Esophagus squamous epithelium (tissue), 4 donors: ENCODE data around the gene ELL2.

Experiments
- CTCF ChIP-seq, 6 experiments: fragments of 450-650 bp in 4 of 6; fragments of 200-600 bp in 2 of 6; sonication (generic) in 2 of 6; IDR thresholded peaks; one replicate each; pipeline ENCODE4 v1.5.1; 2016 to 2019; ENCODE audit warnings: antibody characterized with exemption in 6 of 6, mild to moderate bottlenecking in 4 of 6, moderate library complexity in 4 of 6
- POLR2A ChIP-seq, 4 donors: fragments of 450-650 bp; IDR thresholded peaks; one replicate each; pipeline ENCODE4 v1.6.1; 2017; ENCODE audit warnings: antibody characterized with exemption in 4 of 4, mild to moderate bottlenecking in 4 of 4, moderate library complexity in 3 of 4

- no peak for TF ChIP-seq CTCF (IDR thresholded peaks at IDR 0.05)
- no peak for TF ChIP-seq POLR2A (IDR thresholded peaks at IDR 0.05)
These were observed 22.8 kb upstream of the ELL2 start for GRCh38 chr5:95984287-95984938.
